Parathyroid adenoma (tissue), 2 donors: ENCODE measurements around the gene KBTBD13.
A peak's percentile ranks its signal among the peaks of the same experiment; 100 is the strongest.

Experiments
- H2AFZ ChIP-seq: fragments of 300-600 bp; sonication (generic); one replicate; pipeline ENCODE4 v1.7.0; 2017; ENCODE audit warnings: antibody characterized with exemption, mild to moderate bottlenecking
- H3K27ac ChIP-seq: fragments of 300-600 bp; sonication (generic); one replicate; pipeline ENCODE4 v1.7.0; 2017
- H3K27me3 ChIP-seq: fragments of 300-600 bp; sonication (generic); one replicate; pipeline ENCODE4 v1.7.0; 2017; ENCODE audit warnings: low read length; ENCODE audit not compliant: control insufficient read depth, insufficient read depth
- H3K36me3 ChIP-seq: fragments of 300-600 bp; sonication (generic); one replicate; pipeline ENCODE4 v1.7.0; 2017; ENCODE audit warnings: low read length; ENCODE audit not compliant: control insufficient read depth, insufficient read depth
- H3K4me1 ChIP-seq: fragments of 300-600 bp; sonication (generic); one replicate; pipeline ENCODE4 v1.7.0; 2017; ENCODE audit warnings: control low read depth
- H3K4me2 ChIP-seq: fragments of 300-600 bp; sonication (generic); one replicate; pipeline ENCODE4 v1.7.0; 2017; ENCODE audit warnings: low read length
- H3K4me3 ChIP-seq: fragments of 300-600 bp; sonication (generic); one replicate; pipeline ENCODE4 v1.7.0; 2017; ENCODE audit warnings: low read depth, low read length
- H3K79me2 ChIP-seq: fragments of 300-600 bp; sonication (generic); one replicate; pipeline ENCODE4 v1.7.0; 2017; ENCODE audit warnings: control low read depth
- H3K9ac ChIP-seq: fragments of 300-600 bp; sonication (generic); one replicate; pipeline ENCODE4 v1.7.0; 2017; ENCODE audit warnings: mild to moderate bottlenecking
- H3K9me3 ChIP-seq: fragments of 300-600 bp; sonication (generic); one replicate; pipeline ENCODE4 v1.7.0; 2017; ENCODE audit warnings: low read length; ENCODE audit not compliant: control insufficient read depth
- CTCF ChIP-seq: fragments of 300-600 bp; sonication (generic); IDR thresholded peaks from one replicate; pipeline ENCODE4 v1.7.0; 2017; ENCODE audit warnings: antibody characterized with exemption, mild to moderate bottlenecking
- donor health status: primary hyperparathyroidism.

KBTBD13 gene

GRCh38 chr15:65067645-65068402 is 8.7 kb upstream of the KBTBD13 start, which contains the start of gene RASL12:
TSS of gene RASL12 (minus strand) at chr15:65067991. CDS start at chr15:65067835, 156 bp downstream.
- H3K27me3 ChIP-seq = no peaks in the 10 kb centered on the region
- no peaks in the 10 kb centered on the region for H3K36me3 ChIP-seq
- no peak within 1 kb of the TSS for H3K4me2 ChIP-seq
- no peak within 1 kb of the TSS for H3K9ac ChIP-seq
- H3K4me1 ChIP-seq = no peaks in the 10 kb centered on the region
- no peak within 1 kb of the TSS for H3K27ac ChIP-seq
- H3K9me3 ChIP-seq = no peaks in the 10 kb centered on the region
- TF ChIP-seq CTCF = no peak
- peak within 1 kb of the TSS; percentile 64 for H2AFZ ChIP-seq
- peak within 1 kb of the TSS; percentile 22 for H3K4me3 ChIP-seq
- no peaks in the 10 kb centered on the region for H3K79me2 ChIP-seq

- no peak overlapping the region for H3K4me2 ChIP-seq
- TF ChIP-seq CTCF = no peak
- H3K36me3 ChIP-seq = no peaks in the 10 kb centered on the region
- no peaks in the 10 kb centered on the region for H3K9me3 ChIP-seq
- H3K4me3 ChIP-seq = no peak overlapping the region
- H3K79me2 ChIP-seq = no peaks in the 10 kb centered on the region
- H3K27me3 ChIP-seq = no peaks in the 10 kb centered on the region
- H3K27ac ChIP-seq = no peak overlapping the region
- no peak overlapping the region for H2AFZ ChIP-seq
- H3K4me1 ChIP-seq = no peaks in the 10 kb centered on the region
- H3K9ac ChIP-seq = no peak overlapping the region
These were observed 8.2 kb upstream of the KBTBD13 start for GRCh38 chr15:65068403-65068788.

GRCh38 chr15:65069179-65069578 is 7.4 kb upstream of the KBTBD13 start:
- H3K9me3 ChIP-seq = no peaks in the 10 kb centered on the region
- H3K4me1 ChIP-seq = no peaks in the 10 kb centered on the region
- no peaks in the 10 kb centered on the region for H3K79me2 ChIP-seq
- no peaks in the 10 kb centered on the region for H3K36me3 ChIP-seq
- H3K4me3 ChIP-seq = no peak overlapping the region
- H3K9ac ChIP-seq = no peak overlapping the region
- no peak for TF ChIP-seq CTCF
- H3K27ac ChIP-seq = no peak overlapping the region
- no peaks in the 10 kb centered on the region for H3K27me3 ChIP-seq
- H3K4me2 ChIP-seq = no peak overlapping the region
- H2AFZ ChIP-seq = no peak overlapping the region

- H2AFZ ChIP-seq = no peak overlapping the region
- no peak overlapping the region for H3K9ac ChIP-seq
- no peak overlapping the region for H3K27ac ChIP-seq
- no peak for TF ChIP-seq CTCF
- no peaks in the 10 kb centered on the region for H3K4me1 ChIP-seq
- H3K36me3 ChIP-seq = no peaks in the 10 kb centered on the region
- H3K4me3 ChIP-seq = no peak overlapping the region
- H3K4me2 ChIP-seq = no peak overlapping the region
- H3K9me3 ChIP-seq = no peaks in the 10 kb centered on the region
- no peaks in the 10 kb centered on the region for H3K79me2 ChIP-seq
- no peaks in the 10 kb centered on the region for H3K27me3 ChIP-seq
These were observed 6.6 kb upstream of the KBTBD13 start for GRCh38 chr15:65069779-65070546.
